Measurements from ENCODE around the gene DNAH17.

The DNAH17 gene

GRCh38 chr17:78605886-78606285 lies 28.7 kb upstream of the DNAH17 start:
- no peak for DNase-seq

GRCh38 chr17:78605429-78605828 lies 28.2 kb upstream of the DNAH17 start:
- DNase-seq = no peak

GRCh38 chr17:78602246-78602645 lies 25.1 kb upstream of the DNAH17 start:
- no peak for DNase-seq

- no peak for DNase-seq
These were observed 24.5 kb upstream of the DNAH17 start for GRCh38 chr17:78601577-78602190.

DNA sequence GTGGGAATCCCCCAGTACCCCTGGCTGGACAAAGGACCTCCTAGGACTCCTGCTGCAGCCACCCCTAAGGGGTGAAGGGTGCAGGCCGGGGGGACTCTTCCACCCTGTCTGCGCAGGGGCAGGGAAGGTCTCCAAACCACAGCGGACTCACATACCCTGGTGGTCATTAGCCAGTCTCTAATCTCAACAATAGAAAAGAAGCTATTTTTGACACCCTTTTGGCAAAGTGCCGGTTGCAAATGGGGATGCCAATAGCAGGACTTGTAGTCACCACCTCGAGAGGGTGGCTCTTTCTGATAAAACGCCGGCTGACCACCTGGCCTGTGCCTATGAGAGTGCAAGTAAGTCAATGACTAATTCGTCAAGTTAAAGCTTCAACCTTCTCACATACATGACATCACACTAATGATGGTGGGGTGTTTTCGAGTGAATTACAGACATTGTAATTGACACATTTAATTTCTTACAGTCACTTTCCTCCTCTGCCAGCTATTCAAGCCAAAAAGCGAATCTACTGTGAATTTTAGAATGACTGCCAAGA lies 23.1 kb upstream of the DNAH17 start:
- DNase-seq = no peak

DNA sequence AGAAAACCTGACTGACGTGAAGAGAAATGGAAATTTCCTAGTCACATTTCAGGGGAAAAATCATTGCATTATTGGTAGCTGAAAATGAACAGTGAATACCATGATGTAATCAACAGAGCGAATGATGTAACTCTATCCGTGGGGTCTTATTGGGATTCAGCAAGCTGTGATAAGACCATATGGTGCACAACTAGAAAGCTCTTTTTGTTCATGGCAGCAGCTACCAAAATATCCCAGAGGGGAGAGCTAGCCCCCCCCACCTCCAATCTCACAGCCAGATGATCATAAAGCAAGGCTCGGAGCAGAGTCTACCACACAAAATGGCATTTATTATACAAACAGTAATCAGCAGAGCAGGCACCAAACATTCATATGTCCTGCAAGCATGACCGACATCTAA lies 22.2 kb upstream of the DNAH17 start:
- DNase-seq = no peak

- DNase-seq = no peak
These were observed 20.8 kb upstream of the DNAH17 start for GRCh38 chr17:78598013-78598471.

DNA sequence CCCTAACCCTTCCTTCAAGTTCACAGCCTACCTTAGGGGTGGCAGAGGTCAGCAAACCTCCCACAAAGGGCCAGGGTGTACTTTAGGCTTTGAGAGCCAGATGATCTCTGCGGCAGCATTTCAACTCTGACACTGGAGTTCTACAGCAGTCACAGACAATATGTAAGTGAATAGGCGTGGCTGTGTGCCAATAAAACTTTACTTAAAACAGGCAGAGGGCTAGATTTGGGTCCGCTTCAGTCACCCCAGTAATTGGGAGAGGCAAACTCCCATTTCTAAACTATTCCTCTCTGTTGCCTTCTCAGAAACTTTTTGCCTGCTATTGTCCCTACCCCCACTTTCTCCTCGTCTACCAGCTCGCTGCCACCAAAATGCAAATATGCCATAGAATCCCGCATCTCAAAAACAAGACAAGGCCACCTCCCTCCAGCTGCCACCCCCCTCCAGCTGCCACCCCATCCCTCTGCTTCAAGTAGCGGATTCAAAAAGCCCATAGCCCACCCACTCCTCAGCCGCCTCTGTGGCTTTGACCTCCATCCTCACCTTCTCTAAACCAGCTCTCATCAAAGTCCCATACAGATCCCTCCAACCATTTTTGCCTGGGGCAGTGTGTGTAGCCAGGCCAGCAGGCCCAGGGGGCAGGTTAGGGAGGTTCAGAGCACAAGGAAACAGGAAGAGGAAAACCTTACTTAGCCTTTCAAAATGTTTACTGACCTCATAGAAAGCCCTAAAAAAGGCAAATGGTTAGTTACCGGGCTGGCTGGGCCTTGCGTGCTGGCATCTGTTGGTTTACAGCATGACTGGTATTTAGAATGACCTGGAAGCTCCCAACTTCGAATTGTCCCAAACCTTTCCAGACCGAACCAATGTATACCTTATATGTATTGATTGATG lies 19.9 kb upstream of the DNAH17 start:
- DNase-seq = no peak

DNA sequence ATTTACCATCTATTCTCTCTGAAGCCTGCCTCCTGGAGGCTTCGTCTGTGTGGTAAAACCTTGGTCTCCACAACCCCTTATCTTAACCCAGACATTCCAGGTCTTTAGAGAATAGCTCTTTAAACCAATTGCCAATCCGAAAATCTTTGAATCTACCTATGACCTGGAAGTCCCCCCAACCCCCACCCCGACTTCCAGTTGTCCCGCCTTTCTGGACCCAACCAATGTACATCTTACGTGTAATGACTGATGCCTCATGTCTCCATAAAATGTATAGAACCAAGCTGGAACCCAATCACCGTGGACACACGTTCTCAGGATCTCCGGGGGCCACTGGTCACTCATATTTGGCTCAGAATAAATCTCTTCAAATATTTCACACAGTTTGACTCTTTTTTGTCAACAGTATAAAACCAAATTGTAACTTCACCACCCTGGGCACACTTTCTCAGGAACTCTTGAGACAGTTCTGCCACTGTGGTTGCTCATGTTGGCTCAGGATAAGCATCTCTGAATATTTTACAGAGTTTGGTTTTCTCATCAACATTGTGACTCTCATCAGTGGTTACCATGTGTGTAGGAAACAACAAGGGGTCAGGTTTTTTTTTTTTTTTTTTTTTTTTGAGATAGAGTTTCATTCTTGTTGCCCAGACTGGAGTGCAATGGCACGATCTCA lies 18.1 kb upstream of the DNAH17 start:
- no peak for DNase-seq

GRCh38 chr17:78592991-78593329 lies 15.8 kb upstream of the DNAH17 start:
- no peak for DNase-seq

DNA sequence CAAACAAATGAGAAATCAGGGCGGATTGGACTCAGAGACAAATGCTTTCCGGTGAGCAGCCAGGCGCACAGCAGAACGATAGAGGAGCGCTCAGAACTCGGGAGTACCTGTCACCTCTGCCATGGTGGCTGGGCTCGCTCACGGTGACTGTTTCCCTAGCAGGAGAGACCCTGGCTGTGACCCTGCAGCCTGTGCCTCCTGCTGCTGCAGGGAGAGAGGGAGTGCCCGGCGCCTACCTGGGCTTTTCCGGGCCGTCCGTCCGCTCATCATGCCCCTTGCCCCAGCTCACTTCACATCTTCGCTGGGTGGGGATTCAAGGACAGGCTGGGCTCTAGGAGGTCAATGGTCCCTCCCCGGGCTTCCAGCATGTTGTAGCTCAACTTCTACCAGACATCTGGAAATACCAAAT lies 14.1 kb upstream of the DNAH17 start:
- no peak for DNase-seq

DNA sequence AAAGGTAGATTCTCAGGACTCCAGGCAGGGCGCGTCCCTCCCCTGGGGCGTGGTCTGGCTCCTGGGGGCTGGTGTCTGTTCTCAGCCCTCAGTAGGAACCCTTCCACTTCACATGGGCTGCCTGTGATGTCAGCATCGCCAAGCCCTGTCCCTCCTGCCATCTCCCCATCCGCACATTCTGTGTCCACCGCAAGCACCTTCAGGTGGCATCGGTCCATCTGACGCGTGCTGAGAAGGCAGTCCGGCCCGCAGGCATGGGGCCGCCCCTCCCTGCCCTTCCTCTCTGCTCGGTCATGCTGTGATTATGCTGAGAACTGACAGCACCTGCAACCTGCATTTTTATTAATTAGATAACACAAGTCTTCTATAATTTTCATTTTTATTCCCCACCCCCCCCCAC lies 12.7 kb upstream of the DNAH17 start:
- no peak for DNase-seq

DNA sequence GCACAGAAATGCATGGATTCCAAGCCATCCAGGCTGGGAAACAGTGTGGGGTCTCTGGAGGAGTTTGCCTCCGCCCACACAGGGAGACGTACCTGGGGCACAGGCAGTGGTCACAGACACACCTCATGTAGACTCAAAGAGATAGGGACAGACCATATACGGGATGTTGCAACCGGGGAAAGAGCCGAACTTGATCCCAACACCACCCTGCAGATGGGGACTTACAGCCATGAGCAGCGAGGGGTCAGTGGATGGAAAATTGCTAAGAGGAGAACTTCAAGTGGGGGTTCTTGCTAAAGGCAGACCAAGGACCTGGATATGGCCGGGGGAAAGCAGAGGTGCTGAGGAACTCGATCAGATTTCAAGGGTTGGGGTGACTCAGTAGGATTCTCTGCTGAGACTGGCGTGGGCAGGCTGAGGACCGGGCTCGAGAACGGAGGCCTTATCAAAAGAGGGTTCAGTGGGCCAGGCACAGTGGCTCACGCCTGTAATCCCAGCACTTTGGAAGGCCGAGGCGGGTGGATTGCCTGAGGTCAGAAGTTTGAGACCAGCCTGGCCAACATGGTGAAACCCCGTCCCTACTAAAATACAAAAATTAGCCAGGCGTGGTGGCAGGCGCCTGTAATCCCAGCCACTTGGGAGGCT lies 12.0 kb upstream of the DNAH17 start:
- DNase-seq = no peak

DNA sequence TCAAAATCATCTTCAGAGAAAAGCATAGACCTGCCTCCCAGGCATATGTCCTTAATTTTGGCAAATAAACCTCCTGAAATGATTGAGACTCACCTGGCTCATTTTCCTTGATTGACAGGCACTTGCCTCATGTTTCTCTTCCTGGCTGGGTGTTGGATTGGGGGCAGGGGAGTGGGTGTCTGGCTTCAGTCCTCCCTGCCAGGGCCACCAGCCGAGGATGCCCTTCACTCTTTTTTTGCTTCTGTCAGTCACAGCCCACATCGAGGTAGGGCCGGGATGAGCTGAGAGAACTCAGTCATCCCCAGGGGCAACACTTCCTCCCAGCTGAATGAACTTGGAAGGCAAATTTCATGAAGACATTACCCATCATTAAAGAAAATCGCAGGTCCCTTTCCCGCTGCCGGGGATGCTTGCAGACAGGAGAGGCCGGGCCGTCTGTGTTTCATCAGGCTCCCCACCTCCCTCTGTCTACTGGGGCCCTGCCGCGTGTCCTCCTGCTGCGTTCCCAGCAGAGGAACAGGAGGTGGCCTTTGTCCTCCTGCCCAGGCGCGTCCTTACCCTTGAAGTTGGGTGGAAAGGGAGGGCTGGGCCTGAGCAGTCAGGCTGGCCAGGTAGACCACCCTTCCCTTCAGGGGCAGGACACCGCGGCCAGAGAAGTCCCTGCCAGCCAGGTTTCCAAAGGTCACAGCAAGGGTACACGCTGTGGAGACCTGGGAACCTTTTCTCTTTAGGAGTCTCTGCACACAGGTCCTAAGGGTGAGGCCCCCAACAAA lies 11.2 kb upstream of the DNAH17 start:
- no peak for DNase-seq

GRCh38 chr17:78585006-78585630 lies 7.9 kb upstream of the DNAH17 start:
- no peak for DNase-seq

DNA sequence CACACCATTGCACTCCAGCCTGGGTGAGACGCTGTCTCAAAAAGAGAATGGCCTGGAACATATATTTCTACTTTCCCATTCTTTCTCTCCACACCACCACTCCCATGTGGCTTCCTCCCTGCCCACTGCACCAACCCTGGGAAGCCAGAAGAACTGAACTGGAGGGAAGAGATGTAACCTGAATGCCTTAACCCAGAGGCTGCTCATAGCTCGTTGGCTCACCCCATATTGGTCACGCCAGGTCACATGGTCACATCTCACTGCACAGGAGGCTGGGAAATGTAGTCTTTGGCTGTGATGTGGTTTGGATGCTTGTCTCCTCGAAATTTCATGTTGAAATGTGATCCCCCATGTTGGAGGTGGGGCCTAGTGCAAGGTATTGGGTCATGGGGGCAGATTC lies 5.9 kb upstream of the DNAH17 start:
- no peak for DNase-seq

DNA sequence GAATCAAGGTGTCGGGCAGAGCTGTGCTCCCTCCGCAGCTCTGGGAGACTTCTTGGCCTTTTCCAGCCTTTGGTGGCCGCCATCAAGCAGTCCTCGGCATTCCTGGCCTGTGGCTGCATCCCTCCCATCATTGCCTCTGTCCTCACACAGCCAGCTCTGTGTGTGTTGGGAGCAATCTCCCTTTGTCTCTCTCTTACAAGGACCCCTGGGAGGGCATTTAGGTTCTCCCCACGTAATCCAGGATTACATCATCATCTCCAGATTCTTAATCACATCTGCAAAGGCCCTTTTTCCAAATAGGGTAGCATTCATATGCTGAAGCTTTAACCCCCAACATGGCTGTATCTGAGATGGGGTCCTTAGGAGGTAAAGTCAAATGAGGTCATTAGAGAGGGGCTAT lies 4.1 kb upstream of the DNAH17 start:
- DNase-seq = no peak

DNA sequence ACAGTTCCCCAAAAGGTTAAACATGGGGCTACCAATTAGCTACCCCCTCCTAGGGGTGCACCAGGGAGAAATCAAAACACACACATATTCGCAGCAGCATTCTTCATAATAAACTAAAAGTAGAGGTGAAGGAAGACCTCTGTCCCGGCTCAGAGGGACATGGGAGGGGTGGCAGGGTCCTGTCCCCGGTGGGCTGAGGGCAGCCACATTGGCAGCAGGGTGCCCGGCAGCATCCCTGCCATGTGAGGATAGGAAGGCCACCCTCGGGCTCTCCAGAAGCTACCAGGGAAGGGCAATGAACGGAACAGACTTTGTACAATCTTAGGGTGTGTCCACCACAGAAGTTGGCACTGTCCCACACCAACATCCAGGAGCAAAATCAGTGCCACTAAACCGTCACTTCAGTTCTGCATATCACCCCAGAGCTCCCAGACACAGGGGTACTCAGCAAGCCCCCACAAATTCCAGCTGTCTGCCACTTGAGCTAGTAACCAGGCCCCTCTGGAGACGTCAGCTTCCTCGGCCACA lies 3.1 kb upstream of the DNAH17 start:
- DNase-seq = no peak

GRCh38 chr17:78576389-78577112 lies 645 bp downstream of the DNAH17 start:
- DNase-seq = no peak

DNA sequence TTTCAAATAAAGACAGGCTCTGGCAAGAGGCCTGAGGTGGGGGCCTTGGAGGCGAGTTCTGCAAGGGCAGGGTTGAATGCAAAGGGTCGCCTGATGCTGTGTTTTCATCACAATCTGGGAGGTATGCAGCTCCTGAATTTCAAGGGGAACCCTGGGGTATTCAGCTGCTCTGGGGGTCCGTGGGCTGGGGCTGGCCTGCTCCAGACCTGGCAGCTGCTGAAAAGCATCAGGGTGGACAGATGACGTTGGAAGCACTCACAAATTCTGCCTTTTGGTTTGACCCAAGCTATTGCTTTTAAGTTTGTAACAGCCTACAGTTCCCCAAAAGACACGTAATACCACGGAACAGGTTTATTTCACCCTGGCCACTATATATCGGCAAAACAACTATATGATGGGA lies 1.3 kb downstream of the DNAH17 start:
- DNase-seq = no peak

GRCh38 chr17:78575340-78575739 lies 1.9 kb downstream of the DNAH17 start:
- DNase-seq = no peak

Data from KG1 (cell line).